GM12878 (cell line): Measurements from ENCODE around the gene TBX10. TPM values are rescaled to one million over a fixed set of nuclear protein-coding genes. Genes with fewer than 3 reads are reported as not detected.
"Not testable (repeated sequence)": the region's sequence is repeated elsewhere in the genome, so short reads cannot be mapped to it uniquely, and the experiment has no call there.

Experiments
- ATAC-seq: fragments of 200-7000 bp; cut with Tn5 transposase; 3 replicates; pipeline ENCODE4 v1.9.1; 2020; ENCODE audit warnings: mild to moderate bottlenecking, moderate library complexity
- BruUV-seq: library from RNA; stranded (reverse); fragments of 400-500 nt; replicated peaks from 2 replicates; lab custom pipeline; 2021; lab: Mats Ljungman, UMichigan
- CTCF ChIA-PET: fragments of 300-600 bp; sonication (Branson Sonifier 250); formaldehyde crosslinking; extraction: SDS; loops from one replicate; lab custom pipeline; 2021; ENCODE audit warnings: inconsistent platforms; lab: Yijun Ruan, JAX
- POLR2A ChIA-PET: fragments of 350-600 bp; formaldehyde crosslinking; extraction: SDS; loops from one replicate; lab custom pipeline; 2021; ENCODE audit warnings: inconsistent platforms; lab: Charles Lee
- RAD21 ChIA-PET: fragments of 300-600 bp; sonication (Branson Sonifier 250); formaldehyde crosslinking; loops from one replicate; lab custom pipeline; 2023; ENCODE audit warnings: antibody characterized with exemption; ENCODE audit not compliant: unreplicated experiment; lab: Charles Lee
- SMC1A ChIA-PET: fragments of 300-600 bp; sonication (Branson Sonifier 250); formaldehyde crosslinking; loops from one replicate; lab custom pipeline; 2023; ENCODE audit not compliant: unreplicated experiment, uncharacterized antibody; lab: Charles Lee
- DNase-seq: peaks from one replicate; pipeline ENCODE4 v3.0.0-alpha.2; 2011; ENCODE audit warnings: low read depth, low spot score
- FAIRE-seq: peaks from 3 replicates; lab custom pipeline; 2011; peaks lifted over from hg19 to GRCh38; lab: Jason Lieb, UNC
- H2AFZ ChIP-seq: 2 replicates; pipeline ENCODE4 v1.6.0; 2011; ENCODE audit warnings: low read depth, low read length, control low read depth; ENCODE audit not compliant: control insufficient read depth
- H3K27ac ChIP-seq: 2 replicates; pipeline ENCODE4 v1.5.1; 2011; ENCODE audit warnings: control low read depth; ENCODE audit not compliant: control insufficient read depth, insufficient read depth
- H3K27me3 ChIP-seq, 2 experiments: replicated peaks in 1 of 2; 2 replicates each; pipeline versions ENCODE4 v1.6.0 to v1.6.1; 2011; ENCODE audit warnings: low read length in 1 of 2; ENCODE audit not compliant: control insufficient read depth in 2 of 2, insufficient read depth in 2 of 2
- H3K36me3 ChIP-seq, 2 experiments: 2 replicates each; pipeline ENCODE4 v1.5.1; 2011; ENCODE audit warnings: low read length in 1 of 2; ENCODE audit not compliant: control insufficient read depth in 2 of 2, insufficient read depth in 2 of 2
- H3K4me1 ChIP-seq: 2 replicates; pipeline ENCODE4 v1.6.1; 2011; ENCODE audit warnings: mild to moderate bottlenecking, low read length, moderate library complexity, mixed read lengths; ENCODE audit not compliant: control insufficient read depth, insufficient read depth
- H3K4me2 ChIP-seq: 2 replicates; pipeline ENCODE4 v1.6.0; 2011; ENCODE audit warnings: control low read depth; ENCODE audit not compliant: control insufficient read depth, insufficient read depth
- H3K4me3 ChIP-seq: fragments of 200-600 bp; sonication (generic); 2 replicates; pipeline ENCODE4 v1.5.1; 2016
- H3K79me2 ChIP-seq: 2 replicates; pipeline ENCODE4 v1.6.0; 2011; ENCODE audit warnings: low read length; ENCODE audit not compliant: control insufficient read depth, insufficient read depth
- H3K9ac ChIP-seq: 2 replicates; pipeline ENCODE4 v1.8.0; 2011; ENCODE audit warnings: low read length, control low read depth, mixed read lengths; ENCODE audit not compliant: control insufficient read depth, insufficient read depth
- H3K9me3 ChIP-seq: replicated peaks from 3 replicates; pipeline ENCODE4 v1.5.1; 2011; ENCODE audit warnings: mild to moderate bottlenecking, low read length; ENCODE audit not compliant: control insufficient read depth, insufficient read depth
- H4K20me1 ChIP-seq: 2 replicates; pipeline ENCODE4 v1.6.0; 2011; ENCODE audit not compliant: control insufficient read depth, insufficient read depth
- WGBS: methylation state at CpG from one replicate; pipeline ENCODE4 v1.1.6; 2016; ENCODE audit warnings: low lambda C conversion rate; ENCODE audit not compliant: insufficient replicate concordance, insufficient coverage; ENCODE audit errors: missing lambda C conversion rate; 5-methylcytosine and 5-hydroxymethylcytosine counted together
- in situ Hi-C: fragments of 300-500 bp; cut with MboI; formaldehyde crosslinking; loops from 9 replicates; pipeline ENCODE4 v1.14.3; 2018; ENCODE audit warnings: mixed read lengths
- intact Hi-C: fragments of 100-400 bp; cut with micrococcal nuclease; formaldehyde crosslinking; loops from one replicate; pipeline ENCODE4 v1.14.2; 2022; ENCODE audit not compliant: unreplicated experiment
- polyA plus RNA-seq, 11 experiments: library from polyadenylated mRNA; depleted of rRNA in 4 of 11; unstranded in 6 of 11; stranded (reverse) in 5 of 11; fragments of >200 nt; fragmentation: Nextera tagmentation in 4 of 11; fragmentation: Illumina TruSeq in 1 of 11; extraction: Ambion mirVana in 4 of 11; extraction: Trizol in 1 of 11; gene quantifications; 1 replicate in 1 of 11; 2 replicates in 10 of 11; pipeline versions ENCODE4 v1.2.1 to v1.2.3, GENCODE V29; 2011 to 2016; ENCODE audit warnings: inconsistent platforms in 2 of 11, missing spikeins in 2 of 11, low read depth in 1 of 11
- total RNA-seq, 4 experiments: library from RNA; depleted of rRNA in 3 of 4; stranded (reverse); fragments of >200 nt in 3 of 4; fragmentation: Illumina TruSeq in 1 of 4; extraction: Trizol in 1 of 4; gene quantifications; 2 replicates each; pipeline versions ENCODE4 v1.2.1 to v1.2.3, GENCODE V29; 2013 to 2021

Gene TBX10
- total and polyA plus RNA-seq, 10 of the 15 experiments (the other 5 are each of a cell fraction or from before 2014, with no cell fraction given) = 0.10 to 0.44 (median 0.20) TPM; not detected in 4

DNA sequence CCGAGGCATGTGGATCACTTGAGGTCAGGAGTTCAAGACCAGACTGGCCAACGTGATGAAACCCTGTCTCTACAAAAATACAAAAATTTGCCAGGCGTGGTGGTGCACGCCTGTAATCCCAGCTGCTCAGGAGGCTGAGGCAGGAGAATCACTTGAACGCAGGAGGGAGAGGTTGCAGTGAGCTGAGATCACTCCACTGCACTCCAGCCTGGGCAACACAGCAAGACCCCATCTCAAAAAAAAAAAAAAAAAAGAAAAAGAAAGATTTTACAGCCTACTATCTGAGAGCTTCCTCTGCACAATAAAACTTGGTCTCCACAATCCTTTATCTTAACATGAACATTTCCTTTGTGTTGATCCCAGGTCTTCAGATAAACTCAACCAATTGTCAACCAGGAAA lies 21.2 kb upstream of the TBX10 start:
- H3K79me2 ChIP-seq, BruUV-seq, H3K36me3 ChIP-seq, H4K20me1 ChIP-seq, H3K4me3 ChIP-seq, H2AFZ ChIP-seq, H3K4me2 ChIP-seq, POLR2A ChIA-PET, H3K9me3 ChIP-seq, in situ Hi-C loops, DNase-seq, H3K27ac ChIP-seq, H3K9ac ChIP-seq, intact Hi-C loops, FAIRE-seq, H3K27me3 ChIP-seq, ATAC-seq: not testable (repeated sequence)
- ChIA-PET CTCF (interaction anchor here (1.0 to 7.7 kb wide), 4 partner anchors 14 to 88 kb away, joined by 4 to 132 read pairs (median 18); partner anchors contain the start of genes ACY3, NUDT8 and TBX10), SMC1A (interaction anchor here (4.1 to 6.3 kb wide), 2 partner anchors 32 to 83 kb away, joined by 21 to 52 read pairs; partner anchors contain the start of gene NUDT8), RAD21 (interaction anchor here (1.6 to 3.7 kb wide), 3 partner anchors 14 to 172 kb away, joined by 3 to 49 read pairs (median 29); partner anchors contain the start of gene NUDT8)
- H3K4me1 ChIP-seq = peaks cover 27% of the 10 kb centered on the region
- 18% methylated on average over 5 of the region's 5 CpGs for WGBS

DNA sequence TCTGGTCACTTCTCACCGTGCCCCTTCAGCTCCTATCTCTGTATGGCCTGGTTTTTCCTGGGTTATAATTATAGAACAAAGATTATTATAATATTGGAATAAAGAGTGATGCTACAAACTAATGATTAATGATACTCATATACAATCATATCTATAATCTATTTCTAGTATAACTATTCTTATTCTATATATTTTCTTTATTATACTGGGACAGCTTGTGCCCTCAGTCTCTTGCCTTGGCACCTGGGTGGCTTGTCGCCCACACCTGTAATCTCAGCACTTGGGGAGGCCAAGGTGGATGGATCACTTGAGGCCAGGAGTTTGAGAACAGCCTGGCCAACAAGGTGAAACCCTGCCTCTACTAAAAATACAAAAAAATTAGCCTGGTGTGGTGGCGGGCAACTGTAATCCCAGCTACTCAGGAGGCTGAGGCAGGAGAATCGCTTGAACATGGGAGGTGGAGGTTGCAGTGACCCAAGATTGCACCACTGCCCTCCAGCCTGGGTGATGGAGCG lies 20.1 kb upstream of the TBX10 start:
- ATAC-seq, in situ Hi-C loops, H3K9me3 ChIP-seq, H3K27me3 ChIP-seq, DNase-seq, BruUV-seq, FAIRE-seq, H3K4me3 ChIP-seq, H4K20me1 ChIP-seq, H3K9ac ChIP-seq, H3K4me2 ChIP-seq, H3K36me3 ChIP-seq, H3K79me2 ChIP-seq, H2AFZ ChIP-seq, H3K27ac ChIP-seq: not testable (repeated sequence)
- WGBS = 9% methylated on average over 5 of the region's 5 CpGs
- peaks cover 29% of the 10 kb centered on the region for H3K4me1 ChIP-seq
- ChIA-PET CTCF (interaction anchor here (0.7 to 7.7 kb wide), 19 partner anchors 13 to 256 kb away, joined by 3 to 132 read pairs (median 7); partner anchors contain the start of genes ACY3, GSTP1, NUDT8 and TBC1D10C), SMC1A (interaction anchor here (0.7 to 6.3 kb wide), 11 partner anchors 8 to 303 kb away, joined by 3 to 69 read pairs (median 7); partner anchors contain the start of genes ACY3, NUDT8 and TBX10), POLR2A (interaction anchor here (0.6 kb wide), 1 partner anchor 77 kb away, joined by 3 read pairs; no protein-coding TSS in a partner anchor), RAD21 (interaction anchor here (0.6 to 3.7 kb wide), 16 partner anchors 9 to 314 kb away, joined by 3 to 49 read pairs (median 4); partner anchors contain the start of genes ACY3, CDK2AP2 and NUDT8)
- intact Hi-C loops = loop anchor here (1.0 to 2.0 kb wide), 3 partner anchors 19 to 87 kb away; partner anchors contain the start of gene NUDT8
